HG02798 (cell line): Measurements from ENCODE around the gene MTR.

Experiments
- ATAC-seq: cut with Tn5 transposase; IDR thresholded peaks from one replicate; pipeline ENCODE4 v1.9.1; 2021; ENCODE audit warnings: mild to moderate bottlenecking; ENCODE audit not compliant: unreplicated experiment, poor library complexity

The MTR gene

GRCh38 chr1:236860674-236861073 is 65.6 kb downstream of the MTR start:
- ATAC-seq: no peak

GRCh38 chr1:236861560-236862218 is 66.6 kb downstream of the MTR start:
- no peak for ATAC-seq

- no peak for ATAC-seq
These were observed 67.1 kb downstream of the MTR start for GRCh38 chr1:236862219-236862591.

GRCh38 chr1:236862615-236863211 is 67.6 kb downstream of the MTR start:
- ATAC-seq: no peak

- ATAC-seq: no peak
These were observed 69.1 kb downstream of the MTR start for GRCh38 chr1:236864211-236864610.

- ATAC-seq: no peak
These were observed 70.1 kb downstream of the MTR start for GRCh38 chr1:236864996-236865817.

GRCh38 chr1:236865818-236866155 is 70.7 kb downstream of the MTR start:
- no peak for ATAC-seq

GRCh38 chr1:236868625-236869467 is 73.8 kb downstream of the MTR start:
- peak; percentile 81 for ATAC-seq

- ATAC-seq: no peak
These were observed 74.8 kb downstream of the MTR start for GRCh38 chr1:236869911-236870310.

- ATAC-seq: peak; percentile 61
These were observed 75.6 kb downstream of the MTR start for GRCh38 chr1:236870721-236871120.

GRCh38 chr1:236872075-236872666 is 77.1 kb downstream of the MTR start:
- no peak for ATAC-seq

GRCh38 chr1:236875975-236876374 is 80.9 kb downstream of the MTR start:
- no peak for ATAC-seq

GRCh38 chr1:236877661-236878060 is 82.6 kb downstream of the MTR start:
- no peak for ATAC-seq

GRCh38 chr1:236880209-236880608 is 85.1 kb downstream of the MTR start:
- no peak for ATAC-seq

- ATAC-seq: no peak
These were observed 87.6 kb downstream of the MTR start for GRCh38 chr1:236882678-236883077.

- ATAC-seq: no peak
These were observed 91.1 kb downstream of the MTR start for GRCh38 chr1:236886199-236886598.

GRCh38 chr1:236887081-236887480 is 92.0 kb downstream of the MTR start:
- no peak for ATAC-seq

GRCh38 chr1:236888126-236888525 is 93.0 kb downstream of the MTR start:
- ATAC-seq: no peak

GRCh38 chr1:236888903-236889302 is 93.8 kb downstream of the MTR start:
- ATAC-seq: no peak
